CD14-positive monocyte (primary cell): ENCODE data around the gene PSMG3. TPM values are rescaled to one million over a fixed set of nuclear protein-coding genes. Genes with fewer than 3 reads are reported as not detected.

Experiments used
- polyA plus RNA-seq, 3 donors: library from polyadenylated mRNA; depleted of rRNA in 1 of 3; unstranded in 2 of 3; stranded (reverse) in 1 of 3; fragments of 300-500 nt in 2 of 3; fragments of >200 nt in 1 of 3; fragmentation: Illumina TruSeq in 2 of 3; gene quantifications; 1 replicate in 2 of 3; 2 replicates in 1 of 3; pipeline ENCODE4 v1.2.3, GENCODE V29; 2012 to 2021

The PSMG3 gene
- polyA plus RNA-seq, 3 donors: 32.6 to 38.8 (median 34.5) TPM

Other genes with a start within 250 kb of the PSMG3 start
- gene MICALL2, start 110.6 kb downstream of the PSMG3 start, polyA plus RNA-seq: 1 to 10 TPM in 1 of 3 donors, under 1 TPM in 2; 0.14 to 7.2 (median 0.72) TPM
- gene INTS1, start 65.6 kb downstream of the PSMG3 start, polyA plus RNA-seq: 10 to 100 TPM in 1 of 3 donors, 1 to 10 TPM in 2; 5.5 to 64.3 (median 7.3) TPM
- gene MAFK, start 39.3 kb downstream of the PSMG3 start, polyA plus RNA-seq: 10 to 100 TPM in 1 of 3 donors, under 1 TPM in 2; 0.30 to 32.9 (median 0.48) TPM
- gene TMEM184A, start 13.8 kb downstream of the PSMG3 start, polyA plus RNA-seq: not detected
- not detected for gene ELFN1, start 100.2 kb upstream of the PSMG3 start, polyA plus RNA-seq